Loucy (cell line): ENCODE results near the gene ZCCHC14.

ENCODE experiments used
- H2AFZ ChIP-seq: fragments of 200-600 bp; sonication (generic); 2 replicates; pipeline ENCODE4 v1.6.0; 2016; ENCODE audit warnings: antibody characterized with exemption, mild to moderate bottlenecking, low read length, moderate library complexity
- H3F3A ChIP-seq: fragments of 200-600 bp; 2 replicates; pipeline ENCODE4 v1.6.0; 2016; ENCODE audit warnings: antibody characterized with exemption, low read depth, mild to moderate bottlenecking
- H3K27me3 ChIP-seq: fragments of 200-600 bp; sonication (generic); 2 replicates; pipeline ENCODE4 v1.6.1; 2014; ENCODE audit warnings: low read length, mild to moderate bottlenecking; ENCODE audit not compliant: insufficient read depth, poor library complexity, severe bottlenecking
- H3K36me3 ChIP-seq: fragments of 200-600 bp; sonication (generic); 2 replicates; pipeline ENCODE4 v1.6.1; 2016; ENCODE audit warnings: low read length; ENCODE audit not compliant: insufficient read depth
- H3K4me1 ChIP-seq: fragments of 200-600 bp; sonication (generic); 2 replicates; pipeline ENCODE4 v1.5.1; 2014; ENCODE audit warnings: low read length, mild to moderate bottlenecking; ENCODE audit not compliant: insufficient read depth, poor library complexity, severe bottlenecking
- H3K4me2 ChIP-seq: fragments of 200-600 bp; sonication (generic); 2 replicates; pipeline ENCODE4 v1.6.0; 2014; ENCODE audit warnings: antibody characterized with exemption, low read length, low read depth, mild to moderate bottlenecking; ENCODE audit not compliant: poor library complexity, severe bottlenecking
- H3K4me3 ChIP-seq: fragments of 200-600 bp; sonication (generic); 2 replicates; pipeline ENCODE4 v1.5.1; 2014; ENCODE audit warnings: low read length, mild to moderate bottlenecking, mixed read lengths; ENCODE audit not compliant: poor library complexity, severe bottlenecking
- H3K79me2 ChIP-seq: fragments of 200-600 bp; sonication (generic); 2 replicates; pipeline ENCODE4 v1.6.1; 2014; ENCODE audit warnings: low read length; ENCODE audit not compliant: insufficient read depth
- H3K9ac ChIP-seq: fragments of 200-600 bp; sonication (generic); 2 replicates; pipeline ENCODE4 v1.6.0; 2014; ENCODE audit warnings: mild to moderate bottlenecking, low read depth, low read length, moderate library complexity; ENCODE audit not compliant: poor library complexity, severe bottlenecking
- H3K9me2 ChIP-seq: fragments of 200-600 bp; sonication (generic); replicated peaks from 2 replicates; pipeline ENCODE4 v1.6.1; 2016; ENCODE audit warnings: low read depth, low read length, mixed read lengths
- H3K9me3 ChIP-seq: fragments of 200-600 bp; sonication (generic); 2 replicates; pipeline ENCODE4 v1.6.1; 2014; ENCODE audit warnings: mild to moderate bottlenecking, antibody characterized with exemption, low read length, low read depth; ENCODE audit not compliant: insufficient read depth
- H4K20me1 ChIP-seq: fragments of 200-600 bp; sonication (generic); 2 replicates; pipeline ENCODE4 v1.6.0; 2014; ENCODE audit warnings: antibody characterized with exemption, low read length, mild to moderate bottlenecking; ENCODE audit not compliant: insufficient read depth, poor library complexity, severe bottlenecking
- EZH2phosphoT487 ChIP-seq: fragments of 200-600 bp; IDR thresholded peaks from 2 replicates; pipeline ENCODE4 v1.6.1; 2018; ENCODE audit warnings: antibody characterized with exemption, mild to moderate bottlenecking, moderate library complexity, borderline replicate concordance
- TF ChIP-seq, protein P1 (sequence below): fragments of 200-600 bp; sonication (generic); conservative IDR thresholded peaks from 2 replicates; pipeline ENCODE4 v1.5.1; 2014; ENCODE audit warnings: mild to moderate bottlenecking, antibody characterized with exemption, low read length

The ZCCHC14 gene

DNA sequence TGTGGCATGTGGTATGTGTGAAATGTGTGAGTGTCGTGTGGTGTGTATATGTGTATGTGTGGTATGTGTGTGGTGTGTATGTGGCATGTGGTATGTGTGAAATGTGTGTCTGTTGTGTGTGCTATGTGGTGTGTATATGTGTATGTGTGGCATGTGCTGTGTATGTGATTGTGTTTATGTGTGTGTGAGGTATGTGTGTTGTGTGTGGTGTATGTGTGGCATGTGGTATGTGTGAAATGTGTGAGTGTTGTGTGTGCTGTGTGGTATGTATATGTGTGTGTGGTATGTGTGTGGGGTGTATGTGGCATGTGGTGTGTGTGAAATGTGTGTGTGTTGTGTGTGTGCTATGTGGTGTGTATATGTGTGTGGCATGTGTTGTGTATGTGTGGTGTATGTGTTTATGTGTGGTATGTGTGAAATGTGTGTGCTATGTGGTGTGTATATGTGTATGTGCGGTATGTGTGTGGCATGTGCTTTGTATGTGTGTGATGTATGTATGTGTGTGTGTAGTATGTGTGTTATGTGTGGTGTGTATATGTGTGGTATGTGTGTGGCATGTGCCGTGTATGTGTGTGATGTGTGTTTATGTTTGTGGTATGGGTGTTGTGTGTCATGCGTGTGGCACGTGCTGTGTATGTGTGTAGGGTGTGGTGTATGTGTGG lies 9.6 kb upstream of the ZCCHC14 start:
- Histone ChIP-seq H3K4me2 (no peak overlapping the region), H4K20me1 (no peaks in the 10 kb centered on the region), H3K27me3 (no peaks in the 10 kb centered on the region), H3K9ac (no peak overlapping the region), H3F3A (no peaks in the 10 kb centered on the region), H3K9me3 (no peaks in the 10 kb centered on the region), H3K9me2 (no peaks in the 10 kb centered on the region), H3K4me3 (no peak overlapping the region), H3K4me1 (no peaks in the 10 kb centered on the region), H2AFZ (no peak overlapping the region), H3K79me2 (no peaks in the 10 kb centered on the region), H3K36me3 (no peaks in the 10 kb centered on the region)
- no peak for TF ChIP-seq EZH2phosphoT487
- TF ChIP-seq, protein P1, sequence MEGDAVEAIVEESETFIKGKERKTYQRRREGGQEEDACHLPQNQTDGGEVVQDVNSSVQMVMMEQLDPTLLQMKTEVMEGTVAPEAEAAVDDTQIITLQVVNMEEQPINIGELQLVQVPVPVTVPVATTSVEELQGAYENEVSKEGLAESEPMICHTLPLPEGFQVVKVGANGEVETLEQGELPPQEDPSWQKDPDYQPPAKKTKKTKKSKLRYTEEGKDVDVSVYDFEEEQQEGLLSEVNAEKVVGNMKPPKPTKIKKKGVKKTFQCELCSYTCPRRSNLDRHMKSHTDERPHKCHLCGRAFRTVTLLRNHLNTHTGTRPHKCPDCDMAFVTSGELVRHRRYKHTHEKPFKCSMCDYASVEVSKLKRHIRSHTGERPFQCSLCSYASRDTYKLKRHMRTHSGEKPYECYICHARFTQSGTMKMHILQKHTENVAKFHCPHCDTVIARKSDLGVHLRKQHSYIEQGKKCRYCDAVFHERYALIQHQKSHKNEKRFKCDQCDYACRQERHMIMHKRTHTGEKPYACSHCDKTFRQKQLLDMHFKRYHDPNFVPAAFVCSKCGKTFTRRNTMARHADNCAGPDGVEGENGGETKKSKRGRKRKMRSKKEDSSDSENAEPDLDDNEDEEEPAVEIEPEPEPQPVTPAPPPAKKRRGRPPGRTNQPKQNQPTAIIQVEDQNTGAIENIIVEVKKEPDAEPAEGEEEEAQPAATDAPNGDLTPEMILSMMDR: no peak

DNA sequence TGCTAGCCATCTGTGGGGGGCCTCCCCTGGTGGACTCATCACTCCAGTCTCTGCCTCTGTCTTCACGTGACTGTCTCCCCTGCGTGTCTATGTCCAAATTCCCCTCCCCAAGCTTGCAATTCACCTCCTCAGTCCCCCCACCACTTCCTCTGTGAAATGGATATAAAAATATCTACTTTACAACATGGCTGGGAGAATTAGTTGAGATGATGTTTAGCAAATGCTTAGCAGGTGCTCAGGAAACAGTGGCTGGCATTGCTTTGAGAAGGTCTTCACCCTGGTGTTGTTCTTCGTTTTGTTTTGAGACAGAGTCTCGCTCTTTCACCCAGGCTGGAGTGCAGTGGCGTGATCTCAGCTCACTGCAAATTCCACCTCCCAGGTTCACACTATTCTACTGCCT lies 8.3 kb upstream of the ZCCHC14 start:
- Histone ChIP-seq H4K20me1 (no peaks in the 10 kb centered on the region), H3K4me1 (no peaks in the 10 kb centered on the region), H3K9ac (no peak overlapping the region), H3K4me3 (no peak overlapping the region), H2AFZ (no peak overlapping the region), H3K36me3 (no peaks in the 10 kb centered on the region), H3K79me2 (no peaks in the 10 kb centered on the region), H3K9me2 (no peaks in the 10 kb centered on the region), H3K27me3 (no peaks in the 10 kb centered on the region), H3K4me2 (no peak overlapping the region), H3K9me3 (no peaks in the 10 kb centered on the region), H3F3A (no peaks in the 10 kb centered on the region)
- TF ChIP-seq, protein P1: no peak
- TF ChIP-seq EZH2phosphoT487: no peak

GRCh38 chr16:87499189-87499486 lies 6.3 kb upstream of the ZCCHC14 start:
- H4K20me1 ChIP-seq: no peaks in the 10 kb centered on the region
- no peaks in the 10 kb centered on the region for H3K27me3 ChIP-seq
- no peaks in the 10 kb centered on the region for H3K9me2 ChIP-seq
- H3F3A ChIP-seq: no peaks in the 10 kb centered on the region
- H2AFZ ChIP-seq: no peak overlapping the region
- no peaks in the 10 kb centered on the region for H3K9me3 ChIP-seq
- H3K4me3 ChIP-seq: no peak overlapping the region
- TF ChIP-seq EZH2phosphoT487: no peak
- TF ChIP-seq, protein P1: no peak
- H3K36me3 ChIP-seq: no peaks in the 10 kb centered on the region
- no peak overlapping the region for H3K4me2 ChIP-seq
- no peaks in the 10 kb centered on the region for H3K79me2 ChIP-seq
- no peaks in the 10 kb centered on the region for H3K4me1 ChIP-seq
- no peak overlapping the region for H3K9ac ChIP-seq
